ENCODE measurements around the gene ERCC1. TPM values are rescaled to one million over a fixed set of nuclear protein-coding genes. Genes with fewer than 3 reads are reported as not detected.

ERCC1 gene
- total and polyA plus RNA-seq, 2 of the 13 experiments (the other 11 are each of a cell fraction or from before 2014, with no cell fraction given): 40.0 to 66.4 TPM

- TF ChIP-seq ZNF704 (CRISPR knock-in tag; IDR thresholded peaks at IDR 0.05; ENCODE audit: borderline replicate concordance) (no peak), ZKSCAN5 (CRISPR knock-in tag; IDR thresholded peaks at IDR 0.05) (no peak), HIVEP1 (CRISPR knock-in tag; IDR thresholded peaks at IDR 0.05) (peak; percentile 100), PITX1 (CRISPR knock-in tag; IDR thresholded peaks at IDR 0.05) (no peak), ZNF10 (CRISPR knock-in tag; IDR thresholded peaks at IDR 0.05; ENCODE audit: borderline replicate concordance, low read depth) (no peak), ZFP41 (CRISPR knock-in tag; IDR thresholded peaks at IDR 0.05; ENCODE audit: borderline replicate concordance) (no peak), GABPB1 (CRISPR knock-in tag; IDR thresholded peaks at IDR 0.05) (peak; percentile 68), ZNF660 (CRISPR knock-in tag; IDR thresholded peaks at IDR 0.05; ENCODE audit: borderline replicate concordance, low read depth) (no peak), AFF4 (CRISPR knock-in tag; IDR thresholded peaks at IDR 0.05) (no peak), CCDC6 (CRISPR knock-in tag; IDR thresholded peaks at IDR 0.05) (0 out of 2 replicates have a peak, but pooled peaks have one; percentile 33), ZNF44 (CRISPR knock-in tag; IDR thresholded peaks at IDR 0.05) (no peak), ZFP36 (IDR thresholded peaks at IDR 0.05; ENCODE audit: borderline replicate concordance, low read depth, low read length, partially characterized antibody) (no peak), CSRNP2 (CRISPR knock-in tag; conservative IDR thresholded peaks at IDR 0.05; ENCODE audit: low read depth) (no peak), ZNF317 (CRISPR knock-in tag; IDR thresholded peaks at IDR 0.05) (0 out of 2 replicates have a peak, but pooled peaks have one; percentile 8), ARNT (IDR thresholded peaks at IDR 0.05) (no peak), ATAD3A (CRISPR knock-in tag; IDR thresholded peaks at IDR 0.05) (no peak), ZNF512 (CRISPR knock-in tag; IDR thresholded peaks at IDR 0.05) (no peak), SKI (IDR thresholded peaks at IDR 0.05; ENCODE audit: partially characterized antibody) (peak; percentile 26), POLR2A (IDR thresholded peaks at IDR 0.05; ENCODE audit: insufficient read depth in 1 of 2, low read depth in 2 of 2, low read length in 2 of 2) (peak; percentile 67 to 99; a peak in 3 of 4 replicates), ZNF282 (IDR thresholded peaks at IDR 0.05; ENCODE audit: partially characterized antibody) (no peak), NPAS2 (CRISPR knock-in tag; IDR thresholded peaks at IDR 0.05; ENCODE audit: borderline replicate concordance) (no peak), ZKSCAN1 (IDR thresholded peaks at IDR 0.05; ENCODE audit: low read length) (no peak), ZNF709 (CRISPR knock-in tag; IDR thresholded peaks at IDR 0.05) (no peak)
These were observed 43.9 kb upstream of the ERCC1 start, which contains the start of gene FOSB (continued) for GRCh38 chr19:45467456-45468158.
